Keratinocyte (primary cell): Measurements from ENCODE around the gene PTPRT. TPM values are rescaled to one million over a fixed set of nuclear protein-coding genes. Genes with fewer than 3 reads are reported as not detected.

Experiments used
- DNase-seq: peaks from one replicate; pipeline ENCODE4 v3.0.0-alpha.2; 2011; ENCODE audit warnings: low read depth, missing footprints, low spot score
- FAIRE-seq: peaks from 2 replicates; lab custom pipeline; 2011; peaks lifted over from hg19 to GRCh38; lab: Jason Lieb, UNC
- H2AFZ ChIP-seq: 2 replicates; pipeline ENCODE4 v1.6.0; 2012; ENCODE audit warnings: low read length, control low read depth, inconsistent platforms; ENCODE audit not compliant: control insufficient read depth
- H3K27ac ChIP-seq: 2 replicates; pipeline ENCODE4 v1.5.1; 2011; ENCODE audit warnings: low read length; ENCODE audit not compliant: control insufficient read depth, insufficient read depth
- H3K27me3 ChIP-seq: 3 replicates; pipeline ENCODE4 v1.6.0; 2011; ENCODE audit warnings: low read length; ENCODE audit not compliant: control insufficient read depth, insufficient read depth; ENCODE audit errors: extremely low read depth
- H3K36me3 ChIP-seq, 2 experiments: 2 replicates in 1 of 2; 3 replicates in 1 of 2; pipeline ENCODE4 v1.5.1; 2011; ENCODE audit warnings: low read length in 2 of 2, mild to moderate bottlenecking in 1 of 2; ENCODE audit not compliant: control insufficient read depth in 2 of 2, insufficient read depth in 2 of 2; ENCODE audit errors: extremely low read depth in 1 of 2
- H3K4me1 ChIP-seq: 3 replicates; pipeline ENCODE4 v1.5.1; 2011; ENCODE audit warnings: low read length; ENCODE audit not compliant: control insufficient read depth, insufficient read depth; ENCODE audit errors: extremely low read depth
- H3K4me2 ChIP-seq: 3 replicates; pipeline ENCODE4 v1.6.0; 2011; ENCODE audit warnings: low read depth, low read length; ENCODE audit not compliant: control insufficient read depth, insufficient read depth; ENCODE audit errors: extremely low read depth
- H3K4me3 ChIP-seq, 3 experiments: fragments of 200-600 bp in 1 of 3; sonication (generic) in 1 of 3; 2 replicates in 2 of 3; 3 replicates in 1 of 3; pipeline ENCODE4 v1.5.1; 2011 to 2016; ENCODE audit warnings: low read length in 3 of 3, mild to moderate bottlenecking in 3 of 3, control low read depth in 2 of 3, inconsistent platforms in 1 of 3, low read depth in 1 of 3, mixed read lengths in 1 of 3, mixed run types in 1 of 3, moderate library complexity in 1 of 3; ENCODE audit not compliant: control insufficient read depth in 2 of 3, insufficient read depth in 2 of 3; ENCODE audit errors: extremely low read depth in 1 of 3
- H3K79me2 ChIP-seq: 2 replicates; pipeline ENCODE4 v1.6.0; 2012; ENCODE audit warnings: low read length; ENCODE audit not compliant: control insufficient read depth, insufficient read depth
- H3K9ac ChIP-seq: 3 replicates; pipeline ENCODE4 v1.6.0; 2011; ENCODE audit warnings: low read length; ENCODE audit not compliant: control insufficient read depth, insufficient read depth; ENCODE audit errors: extremely low read depth
- H3K9me1 ChIP-seq: 3 replicates; pipeline ENCODE4 v1.6.0; 2011; ENCODE audit warnings: low read length; ENCODE audit not compliant: control insufficient read depth, insufficient read depth; ENCODE audit errors: extremely low read depth
- H3K9me3 ChIP-seq: 2 replicates; pipeline ENCODE4 v1.5.1; 2012; ENCODE audit warnings: low read depth, low read length; ENCODE audit not compliant: control insufficient read depth
- H4K20me1 ChIP-seq: 3 replicates; pipeline ENCODE4 v1.6.0; 2011; ENCODE audit warnings: low read length; ENCODE audit not compliant: control insufficient read depth, insufficient read depth; ENCODE audit errors: extremely low read depth
- CTCF ChIP-seq, 3 experiments: IDR thresholded peaks in 1 of 3; conservative IDR thresholded peaks in 1 of 3; optimal IDR thresholded peaks in 1 of 3; 2 replicates in 2 of 3; 3 replicates in 1 of 3; pipeline versions ENCODE3 to v1.5.1; 2011; ENCODE audit warnings: low read length in 3 of 3, mild to moderate bottlenecking in 3 of 3, moderate library complexity in 2 of 3, control low read depth in 1 of 3, inconsistent platforms in 1 of 3; ENCODE audit not compliant: insufficient read depth in 2 of 3; ENCODE audit errors: extremely low read depth in 1 of 3
- EZH2 ChIP-seq: IDR thresholded peaks from one replicate; pipeline ENCODE4 v1.6.1; 2012; ENCODE audit warnings: inconsistent platforms, mild to moderate bottlenecking, low read length, moderate library complexity
- dilution Hi-C: fragments of 300-500 bp; cut with MboI; formaldehyde crosslinking; loops from one replicate; pipeline ENCODE4 v1.7.0; 2020; ENCODE audit warnings: low sequenced_read_pairs; ENCODE audit not compliant: extremely low pct_ligation_motif_present
- polyA plus RNA-seq, 5 experiments: library from polyadenylated mRNA; depleted of rRNA in 3 of 5; stranded (reverse) in 3 of 5; stranded (forward) in 1 of 5; unstranded in 1 of 5; fragments of >200 nt; gene quantifications; 1 replicate in 1 of 5; 2 replicates in 3 of 5; 3 replicates in 1 of 5; pipeline versions ENCODE4 v1.2.1 to v1.2.3, GENCODE V29; 2011 to 2012; ENCODE audit warnings: missing spikeins in 2 of 5, low read depth in 1 of 5, low replicate concordance in 1 of 5

Gene PTPRT
- polyA plus RNA-seq, 1 donor (not counting 4 experiments of a cell fraction or from before 2014, with no cell fraction given): not detected

- DNase-seq: no peak
- H3K9ac ChIP-seq: no peak overlapping the region
- no peak overlapping the region for H3K4me3 ChIP-seq
- no peaks in the 10 kb centered on the region for H3K36me3 ChIP-seq
- no peak for FAIRE-seq
- H3K9me3 ChIP-seq: peaks cover 3% of the 10 kb centered on the region
- dilution Hi-C loops: no loop called here
- H3K4me2 ChIP-seq: no peak overlapping the region
- no peak overlapping the region for H2AFZ ChIP-seq
- no peaks in the 10 kb centered on the region for H3K4me1 ChIP-seq
- H3K9me1 ChIP-seq: no peaks in the 10 kb centered on the region
- no peak for TF ChIP-seq EZH2
- no peak for TF ChIP-seq CTCF (optimal IDR thresholded peaks at IDR 0.05 in 1 of 3, IDR thresholded peaks at IDR 0.05 in 1 of 3, conservative IDR thresholded peaks at IDR 0.05 in 1 of 3; ENCODE audit: extremely low read depth in 1 of 3, insufficient read depth in 2 of 3, low read length in 3 of 3)
- no peak overlapping the region for H3K27ac ChIP-seq
- H4K20me1 ChIP-seq: no peaks in the 10 kb centered on the region
- no peaks in the 10 kb centered on the region for H3K27me3 ChIP-seq
- no peaks in the 10 kb centered on the region for H3K79me2 ChIP-seq
Observed at GRCh38 chr20:42979720-42980119, 210.0 kb downstream of the PTPRT start.

GRCh38 chr20:42978184-42978974 is 211.3 kb downstream of the PTPRT start:
- no peak for FAIRE-seq

More at GRCh38 chr20:42978184-42978974, 211.3 kb downstream of the PTPRT start:
- Histone ChIP-seq H3K9me3 (no peaks in the 10 kb centered on the region), H3K9ac (no peak overlapping the region), H3K4me3 (no peak overlapping the region), H3K4me1 (no peaks in the 10 kb centered on the region), H3K27me3 (no peaks in the 10 kb centered on the region), H3K36me3 (no peaks in the 10 kb centered on the region), H3K79me2 (no peaks in the 10 kb centered on the region), H2AFZ (no peak overlapping the region), H3K4me2 (no peak overlapping the region), H3K9me1 (no peaks in the 10 kb centered on the region), H4K20me1 (no peaks in the 10 kb centered on the region), H3K27ac (no peak overlapping the region)
- DNase-seq: no peak
- dilution Hi-C loops: no loop called here
- no peak for TF ChIP-seq EZH2
- no peak for TF ChIP-seq CTCF (optimal IDR thresholded peaks at IDR 0.05 in 1 of 3, IDR thresholded peaks at IDR 0.05 in 1 of 3, conservative IDR thresholded peaks at IDR 0.05 in 1 of 3; ENCODE audit: extremely low read depth in 1 of 3, insufficient read depth in 2 of 3, low read length in 3 of 3)
